Neural crest cell (in vitro differentiated cells): Measurements from ENCODE around the gene GLT1D1. TPM values are rescaled to one million over a fixed set of nuclear protein-coding genes. Genes with fewer than 3 reads are reported as not detected.

ENCODE experiments used
- DNase-seq: peaks from one replicate; pipeline ENCODE4 v3.0.0; 2021; ENCODE audit warnings: low read depth, mixed read lengths, low spot score
- H3K27ac Mint-ChIP-seq: one replicate; pipeline ENCODE4 v1.8.0; 2021; ENCODE audit warnings: mild to moderate bottlenecking, mixed read lengths; ENCODE audit not compliant: unreplicated experiment
- H3K27me3 Mint-ChIP-seq: 2 replicates; pipeline ENCODE4 v1.8.0; 2021; ENCODE audit warnings: low read depth, mild to moderate bottlenecking, mixed read lengths
- H3K36me3 Mint-ChIP-seq: 2 replicates; pipeline ENCODE4 v1.8.0; 2021; ENCODE audit warnings: low read depth, mild to moderate bottlenecking, mixed read lengths
- H3K4me1 Mint-ChIP-seq: 2 replicates; pipeline ENCODE4 v1.8.0; 2021; ENCODE audit warnings: mixed read lengths
- H3K4me3 Mint-ChIP-seq: one replicate; pipeline ENCODE4 v1.8.0; 2021; ENCODE audit warnings: mild to moderate bottlenecking, mixed read lengths
- H3K9me3 Mint-ChIP-seq: 2 replicates; pipeline ENCODE4 v1.8.0; 2021; ENCODE audit warnings: mixed read lengths
- CTCF ChIP-seq: fragments of 200-600 bp; sonication (generic); conservative IDR thresholded peaks from 2 replicates; pipeline ENCODE4 v1.5.0; 2021; ENCODE audit warnings: antibody characterized with exemption, mild to moderate bottlenecking
- total RNA-seq: library from RNA; stranded (reverse); gene quantifications from 2 replicates; pipeline ENCODE4 v1.2.1, GENCODE V29; 2021

The GLT1D1 gene
- total RNA-seq, 1 donor from 2014 or later = 7.4 TPM

GRCh38 chr12:128977441-128977840 lies 124.2 kb downstream of the GLT1D1 start:
- Mint-ChIP-seq H3K27me3 (peaks cover 3% of the 10 kb centered on the region), H3K4me3 (no peak overlapping the region), H3K9me3 (no peaks in the 10 kb centered on the region), H3K27ac (no peak overlapping the region), H3K4me1 (peaks cover 18% of the 10 kb centered on the region), H3K36me3 (no peaks in the 10 kb centered on the region)
- TF ChIP-seq CTCF = no peak
- DNase-seq = no peak

GRCh38 chr12:128978067-128978466 lies 124.8 kb downstream of the GLT1D1 start:
- no peaks in the 10 kb centered on the region for H3K9me3 Mint-ChIP-seq
- no peak overlapping the region for H3K4me3 Mint-ChIP-seq
- H3K27me3 Mint-ChIP-seq = peaks cover 3% of the 10 kb centered on the region
- peaks cover 14% of the 10 kb centered on the region for H3K4me1 Mint-ChIP-seq
- no peak overlapping the region for H3K27ac Mint-ChIP-seq
- H3K36me3 Mint-ChIP-seq = no peaks in the 10 kb centered on the region
- no peak for TF ChIP-seq CTCF
- no peak for DNase-seq

- peaks cover 10% of the 10 kb centered on the region for H3K4me1 Mint-ChIP-seq
- peaks cover 2% of the 10 kb centered on the region for H3K27me3 Mint-ChIP-seq
- no peak overlapping the region for H3K27ac Mint-ChIP-seq
- no peak for DNase-seq
- no peaks in the 10 kb centered on the region for H3K9me3 Mint-ChIP-seq
- no peak for TF ChIP-seq CTCF
- H3K36me3 Mint-ChIP-seq = no peaks in the 10 kb centered on the region
- H3K4me3 Mint-ChIP-seq = no peak overlapping the region
Observed at GRCh38 chr12:128980623-128981022, 127.3 kb downstream of the GLT1D1 start.

GRCh38 chr12:128981971-128982533 lies 128.8 kb downstream of the GLT1D1 start:
- no peak for TF ChIP-seq CTCF
- H3K9me3 Mint-ChIP-seq = no peaks in the 10 kb centered on the region
- no peak for DNase-seq
- no peaks in the 10 kb centered on the region for H3K27me3 Mint-ChIP-seq
- no peak overlapping the region for H3K4me3 Mint-ChIP-seq
- no peaks in the 10 kb centered on the region for H3K36me3 Mint-ChIP-seq
- no peak overlapping the region for H3K27ac Mint-ChIP-seq
- H3K4me1 Mint-ChIP-seq = peaks cover 7% of the 10 kb centered on the region

GRCh38 chr12:128982933-128983332 lies 129.7 kb downstream of the GLT1D1 start:
- H3K9me3 Mint-ChIP-seq = no peaks in the 10 kb centered on the region
- no peaks in the 10 kb centered on the region for H3K36me3 Mint-ChIP-seq
- no peak for DNase-seq
- H3K27ac Mint-ChIP-seq = no peak overlapping the region
- peaks cover 7% of the 10 kb centered on the region for H3K4me1 Mint-ChIP-seq
- no peak for TF ChIP-seq CTCF
- H3K4me3 Mint-ChIP-seq = no peak overlapping the region
- no peaks in the 10 kb centered on the region for H3K27me3 Mint-ChIP-seq
